Stimulated activated CD8-positive, alpha-beta memory T cell treated with anti-CD3 and anti-CD28 coated beads, Interleukin-15, amount 100 ng/mL, for 48 hours (primary cell): ENCODE measurements around the gene EMX1.

Source experiments
- DNase-seq, 2 donors: peaks; one replicate each; pipeline ENCODE4 v3.0.0-alpha.2; 2020; ENCODE audit warnings: low read depth in 2 of 2

EMX1 gene

GRCh38 chr2:72917138-72917876 lies at the start of gene EMX1:
Gene EMX1, plus strand, starts transcription at chr2:72917519. Its CDS starts 334 bp downstream, at chr2:72917853.
- DNase-seq, result no peak

GRCh38 chr2:72871060-72871459 lies 46.3 kb upstream of the EMX1 start:
- no peak for DNase-seq

- no peak for DNase-seq
These were observed 45.4 kb upstream of the EMX1 start for GRCh38 chr2:72871880-72872279.

GRCh38 chr2:72883356-72883962 lies 33.9 kb upstream of the EMX1 start:
- no peak for DNase-seq

- DNase-seq, result no peak
These were observed 30.8 kb upstream of the EMX1 start for GRCh38 chr2:72886505-72887031.

GRCh38 chr2:72887032-72887739 lies 30.1 kb upstream of the EMX1 start, which contains the start of gene SPR:
Gene SPR, plus strand, starts transcription at chr2:72887408. Its CDS starts 25 bp downstream, at chr2:72887433.
- peak; percentile 53 to 55 for DNase-seq

GRCh38 chr2:72887740-72888437 lies 29.4 kb upstream of the EMX1 start:
- DNase-seq, result peak; percentile 20 to 29

- DNase-seq, result no peak
These were observed 28.7 kb upstream of the EMX1 start for GRCh38 chr2:72888438-72889202.

GRCh38 chr2:72889991-72890390 lies 27.3 kb upstream of the EMX1 start:
- DNase-seq, result no peak

- no peak for DNase-seq
These were observed 26.1 kb upstream of the EMX1 start for GRCh38 chr2:72891091-72891818.

- peak in 1 of 2 donors; percentile 48 for DNase-seq
These were observed 24.7 kb upstream of the EMX1 start for GRCh38 chr2:72892506-72893173.

GRCh38 chr2:72893594-72894319 lies 23.6 kb upstream of the EMX1 start:
- DNase-seq, result no peak

GRCh38 chr2:72894514-72894913 lies 22.8 kb upstream of the EMX1 start:
- no peak for DNase-seq

- no peak for DNase-seq
These were observed 22.2 kb upstream of the EMX1 start for GRCh38 chr2:72895154-72895553.

GRCh38 chr2:72895759-72896281 lies 21.5 kb upstream of the EMX1 start:
- no peak for DNase-seq

- DNase-seq, result no peak
These were observed 20.9 kb upstream of the EMX1 start for GRCh38 chr2:72896446-72896845.

GRCh38 chr2:72897785-72898584 lies 19.3 kb upstream of the EMX1 start:
- no peak for DNase-seq

GRCh38 chr2:72898585-72898906 lies 18.8 kb upstream of the EMX1 start:
- no peak for DNase-seq
